ENCODE measurements around the gene SLC4A4.

SLC4A4 gene

DNA sequence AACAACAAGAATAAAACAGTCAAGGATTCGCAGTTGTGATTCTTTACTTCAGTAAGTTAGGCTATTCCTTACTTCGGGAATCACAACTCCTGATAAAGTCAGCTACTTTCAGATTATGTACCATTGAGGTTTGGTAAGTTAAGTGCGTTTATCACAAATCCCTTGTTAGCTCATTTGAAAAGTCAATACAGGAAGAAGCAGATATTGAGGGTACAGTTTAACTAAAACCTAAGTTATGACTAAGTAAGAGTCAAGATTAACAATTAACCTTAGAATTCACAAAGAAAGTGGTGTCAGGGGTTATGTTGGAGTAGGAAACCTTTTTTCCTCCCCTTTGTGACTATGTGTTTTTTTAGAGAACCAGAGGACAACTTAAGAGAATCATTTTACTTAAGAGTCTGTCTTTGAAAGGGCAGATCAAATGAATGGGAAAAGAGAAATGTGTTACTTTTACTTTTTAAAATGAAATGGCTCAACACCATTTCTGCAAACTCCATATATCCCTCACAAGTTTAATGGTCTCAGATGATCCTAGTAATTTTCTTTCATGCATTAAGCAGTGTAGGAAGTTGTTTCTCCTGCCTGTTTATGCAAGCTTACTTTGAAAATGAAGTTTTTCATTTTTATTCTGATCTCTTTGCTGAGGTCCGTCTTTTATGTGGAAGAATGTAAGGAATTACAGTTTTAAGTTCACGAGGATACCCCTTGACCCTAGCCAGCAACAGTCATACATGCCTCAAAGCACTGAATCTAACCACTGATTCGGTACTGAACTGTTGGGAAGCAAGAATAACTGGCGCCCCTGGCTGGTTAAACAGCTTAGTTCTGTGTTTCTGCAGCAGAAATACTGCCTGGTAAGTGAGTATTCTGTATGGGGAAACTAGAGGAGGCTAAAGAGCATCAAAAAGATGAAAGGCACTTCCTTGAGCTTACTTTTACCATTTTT lies 211.7 kb downstream of the SLC4A4 start:
- Mint-ChIP-seq H3K27ac (no peak overlapping the region), H3K36me3 (no peaks in the 10 kb centered on the region), H3K9me3 (no peaks in the 10 kb centered on the region), H3K4me3 (no peak overlapping the region), H3K4me1 (no peaks in the 10 kb centered on the region)
- DNase-seq (ENCODE audit: low spot score in 2 of 2) (no peak), ATAC-seq (no peak)

DNA sequence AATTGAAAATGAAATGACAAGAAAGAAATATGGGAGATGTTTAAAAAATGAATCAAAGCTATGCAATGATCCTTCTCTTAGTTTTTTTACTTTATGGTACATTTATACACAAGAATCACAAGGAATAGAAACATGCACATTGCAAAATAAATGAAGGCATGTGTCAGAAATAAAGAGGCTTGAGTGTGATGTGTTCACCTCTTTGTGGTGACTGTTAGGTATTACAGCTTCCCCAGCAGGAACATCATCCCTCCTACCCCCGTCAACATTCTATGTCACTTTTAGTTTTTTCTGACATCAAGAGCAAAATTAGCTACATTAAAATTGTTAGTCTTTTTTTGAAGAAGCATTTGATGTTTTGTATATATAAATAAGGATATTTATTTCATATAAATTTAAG lies 214.8 kb downstream of the SLC4A4 start:
- peak; percentile 50 for ATAC-seq
- Mint-ChIP-seq H3K4me1 (no peaks in the 10 kb centered on the region), H3K4me3 (no peak overlapping the region), H3K9me3 (no peaks in the 10 kb centered on the region), H3K36me3 (no peaks in the 10 kb centered on the region), H3K27ac (no peak overlapping the region)
- DNase-seq (ENCODE audit: low spot score in 2 of 2) = no peak

DNA sequence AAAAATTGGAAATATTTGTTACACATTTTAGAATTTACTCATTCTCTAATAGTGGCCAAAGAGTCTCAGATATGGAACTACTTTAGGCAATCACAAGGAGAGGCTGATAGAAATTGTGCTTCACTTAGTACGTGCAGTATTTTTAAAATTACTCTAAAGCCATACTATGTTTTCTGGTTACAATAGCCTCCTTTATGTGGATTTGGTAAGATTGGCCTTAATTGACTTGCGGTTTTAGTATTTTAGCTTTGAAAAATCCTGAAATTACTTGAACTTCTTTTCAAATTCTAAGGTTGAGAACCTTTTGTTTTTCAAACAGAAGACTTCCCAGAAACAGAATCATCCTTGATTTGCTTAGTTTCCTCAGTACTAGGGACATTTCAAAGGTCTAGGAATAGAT lies 215.2 kb downstream of the SLC4A4 start:
- no peak for ATAC-seq

DNA sequence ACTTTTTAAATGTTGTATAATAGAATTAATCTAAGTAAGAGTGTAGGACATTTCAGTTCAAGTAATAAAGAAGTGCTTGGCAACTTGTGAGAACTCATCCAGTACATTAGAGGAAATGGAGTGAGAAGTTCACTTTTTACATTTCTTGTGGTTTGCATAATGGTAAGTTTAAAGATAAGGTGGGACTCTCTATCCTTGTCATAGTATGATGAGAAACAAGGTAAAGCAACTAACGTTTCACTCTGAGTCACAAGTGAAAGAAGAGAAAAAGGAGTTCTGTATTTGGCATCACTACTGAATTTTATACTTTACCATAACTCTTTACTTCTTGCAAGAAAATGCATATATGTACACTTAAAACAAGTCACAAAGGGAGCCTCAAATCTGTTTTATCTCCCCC lies 219.4 kb downstream of the SLC4A4 start:
- no peak for DNase-seq (ENCODE audit: low spot score in 2 of 2)
- no peaks in the 10 kb centered on the region for H3K9me3 Mint-ChIP-seq
- peak; percentile 79 for ATAC-seq
- H3K36me3 Mint-ChIP-seq = no peaks in the 10 kb centered on the region
- no peaks in the 10 kb centered on the region for H3K4me1 Mint-ChIP-seq
- H3K4me3 Mint-ChIP-seq = no peak overlapping the region
- H3K27ac Mint-ChIP-seq = no peak overlapping the region

More for the DNA sequence above, 215.2 kb downstream of the SLC4A4 start:
- Mint-ChIP-seq H3K27ac (no peak overlapping the region), H3K9me3 (no peaks in the 10 kb centered on the region), H3K4me1 (no peaks in the 10 kb centered on the region), H3K4me3 (no peak overlapping the region), H3K36me3 (no peaks in the 10 kb centered on the region)
- DNase-seq (ENCODE audit: low spot score in 2 of 2) = no peak

- ATAC-seq (peak; percentile 28), DNase-seq (ENCODE audit: low spot score in 2 of 2) (no peak)
- H3K9me3 Mint-ChIP-seq = no peaks in the 10 kb centered on the region
- H3K4me1 Mint-ChIP-seq = no peaks in the 10 kb centered on the region
- no peak overlapping the region for H3K4me3 Mint-ChIP-seq
- no peak overlapping the region for H3K27ac Mint-ChIP-seq
- no peaks in the 10 kb centered on the region for H3K36me3 Mint-ChIP-seq
These were observed 221.2 kb downstream of the SLC4A4 start for GRCh38 chr4:71559957-71560571.

DNA sequence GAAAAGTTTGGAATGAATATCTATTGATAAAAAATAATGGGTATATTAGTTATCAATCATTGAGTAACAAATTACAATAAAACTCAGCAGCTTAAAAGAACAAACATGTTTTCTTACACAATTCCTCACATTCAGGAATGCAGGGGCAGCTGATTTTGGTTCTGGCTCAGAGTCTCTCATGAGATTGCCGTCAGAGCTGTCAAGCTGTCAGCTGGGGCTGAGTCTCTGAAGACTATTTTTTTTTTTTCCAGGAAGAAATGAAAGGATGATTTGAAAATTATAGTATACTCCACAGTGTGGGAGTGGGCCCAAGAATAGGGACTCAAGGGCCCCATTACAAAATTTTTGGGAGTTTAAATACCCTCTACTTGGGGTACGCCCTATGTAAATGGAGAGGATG lies 226.0 kb downstream of the SLC4A4 start:
- H3K9me3 Mint-ChIP-seq = no peaks in the 10 kb centered on the region
- H3K27ac Mint-ChIP-seq = no peak overlapping the region
- DNase-seq (ENCODE audit: low spot score in 2 of 2) (no peak), ATAC-seq (no peak)
- H3K4me3 Mint-ChIP-seq = no peak overlapping the region
- no peaks in the 10 kb centered on the region for H3K36me3 Mint-ChIP-seq
- no peaks in the 10 kb centered on the region for H3K4me1 Mint-ChIP-seq

DNA sequence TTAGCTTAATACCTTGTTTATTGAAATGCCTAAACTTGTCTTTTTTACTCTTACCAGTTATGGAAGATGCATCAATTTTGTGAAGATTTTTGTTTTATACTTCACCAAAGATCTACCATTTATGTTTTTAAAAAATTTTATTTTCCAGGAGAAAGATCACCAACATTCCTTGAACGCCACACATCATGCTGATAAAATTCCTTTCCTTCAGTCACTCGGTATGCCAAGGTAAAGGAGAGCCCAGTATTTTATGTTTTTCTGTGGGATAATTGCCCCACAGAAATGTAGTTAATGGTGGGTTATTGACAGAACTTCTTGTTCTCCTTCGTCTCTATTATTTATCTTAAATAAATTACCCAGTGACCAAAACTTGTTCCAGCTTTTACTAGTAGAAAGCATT lies 228.0 kb downstream of the SLC4A4 start:
- H3K27ac Mint-ChIP-seq = no peak overlapping the region
- no peaks in the 10 kb centered on the region for H3K9me3 Mint-ChIP-seq
- H3K36me3 Mint-ChIP-seq = no peaks in the 10 kb centered on the region
- DNase-seq (ENCODE audit: low spot score in 2 of 2) (no peak), ATAC-seq (no peak)
- no peak overlapping the region for H3K4me3 Mint-ChIP-seq
- H3K4me1 Mint-ChIP-seq = no peaks in the 10 kb centered on the region

DNA sequence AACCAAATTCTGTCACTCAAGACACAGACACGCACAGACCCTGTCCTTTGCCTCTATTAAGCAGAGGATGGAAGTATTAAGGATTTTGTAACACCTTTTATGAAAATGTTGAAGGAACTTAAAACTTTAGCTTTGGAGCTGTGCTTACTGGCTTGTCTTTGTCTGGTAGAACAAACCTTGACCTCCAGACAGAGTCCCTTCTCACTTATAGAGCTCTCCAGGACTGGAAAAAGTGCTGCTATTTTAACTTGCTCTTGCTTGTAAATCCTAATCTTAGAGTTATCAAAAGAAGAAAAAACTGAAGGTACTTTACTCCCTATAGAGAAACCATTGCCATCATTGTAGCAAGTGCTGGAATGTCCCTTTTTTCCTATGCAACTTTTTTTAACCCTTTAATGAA lies 229.3 kb downstream of the SLC4A4 start:
- no peaks in the 10 kb centered on the region for H3K9me3 Mint-ChIP-seq
- H3K36me3 Mint-ChIP-seq = no peaks in the 10 kb centered on the region
- no peak overlapping the region for H3K4me3 Mint-ChIP-seq
- H3K27ac Mint-ChIP-seq = no peak overlapping the region
- DNase-seq (ENCODE audit: low spot score in 2 of 2) (no peak), ATAC-seq (no peak)
- H3K4me1 Mint-ChIP-seq = no peaks in the 10 kb centered on the region

DNA sequence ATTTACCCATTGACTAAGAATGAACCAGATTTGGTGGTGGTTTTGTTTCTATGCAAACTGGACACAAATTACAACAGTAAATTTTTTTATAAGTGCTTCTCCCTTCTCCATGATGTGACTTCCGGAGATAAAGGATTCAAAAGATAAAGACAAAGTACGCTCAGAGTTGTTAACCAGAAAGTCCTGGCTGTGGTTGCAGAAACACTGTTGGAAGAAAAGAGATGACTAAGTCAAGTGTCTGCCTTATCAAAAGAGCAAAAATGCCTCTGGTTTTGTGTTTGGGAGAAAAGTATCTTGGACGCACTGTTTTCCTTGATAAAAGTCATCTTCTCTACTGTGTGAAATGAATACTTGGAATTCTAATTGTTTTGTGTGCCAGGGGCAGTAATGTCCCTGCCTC lies 231.7 kb downstream of the SLC4A4 start:
- Mint-ChIP-seq H3K27ac (no peak overlapping the region), H3K4me1 (no peaks in the 10 kb centered on the region), H3K4me3 (no peak overlapping the region), H3K36me3 (no peaks in the 10 kb centered on the region), H3K9me3 (no peaks in the 10 kb centered on the region)
- DNase-seq (ENCODE audit: low spot score in 2 of 2) = no peak
- ATAC-seq = no peak

DNA sequence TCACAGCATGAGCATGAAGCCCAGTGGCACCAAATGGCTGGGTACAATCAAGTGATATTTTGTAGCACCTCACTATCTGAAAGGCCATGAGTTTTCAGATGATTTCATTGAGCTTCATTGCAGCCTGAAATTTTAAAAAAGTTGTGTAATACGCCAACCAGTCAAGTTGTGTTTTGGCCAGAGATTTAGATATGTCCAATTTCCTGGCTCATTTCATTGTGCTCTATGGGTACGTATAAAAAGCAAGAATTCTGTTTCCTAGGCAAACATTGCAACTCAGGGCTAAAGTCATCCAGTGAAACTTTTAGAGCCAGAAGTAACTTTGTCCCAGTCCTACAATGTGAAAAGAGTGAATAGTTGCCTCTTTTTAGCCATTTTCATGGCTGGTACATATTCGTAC lies 232.5 kb downstream of the SLC4A4 start:
- Mint-ChIP-seq H3K9me3 (no peaks in the 10 kb centered on the region), H3K4me3 (no peak overlapping the region), H3K27ac (no peak overlapping the region), H3K4me1 (no peaks in the 10 kb centered on the region), H3K36me3 (no peaks in the 10 kb centered on the region)
- DNase-seq (ENCODE audit: low spot score in 2 of 2) = no peak
- no peak for ATAC-seq

- Mint-ChIP-seq H3K9me3 (peaks cover 6% of the 10 kb centered on the region), H3K36me3 (no peaks in the 10 kb centered on the region), H3K4me1 (no peaks in the 10 kb centered on the region)
These were observed 245.2 kb downstream of the SLC4A4 start for GRCh38 chr4:71583971-71584370.

GRCh38 chr4:71584585-71584984 lies 245.8 kb downstream of the SLC4A4 start:
- peaks cover 9% of the 10 kb centered on the region for H3K9me3 Mint-ChIP-seq
- no peak for ATAC-seq
- H3K4me1 Mint-ChIP-seq = no peaks in the 10 kb centered on the region
- DNase-seq (ENCODE audit: low spot score in 2 of 2) = no peak
- H3K27ac Mint-ChIP-seq = no peak overlapping the region
- H3K4me3 Mint-ChIP-seq = no peak overlapping the region
- H3K36me3 Mint-ChIP-seq = no peaks in the 10 kb centered on the region

More at GRCh38 chr4:71583971-71584370, 245.2 kb downstream of the SLC4A4 start:
- DNase-seq (ENCODE audit: low spot score in 2 of 2) = no peak
- no peak for ATAC-seq
- H3K27ac Mint-ChIP-seq = no peak overlapping the region
- no peak overlapping the region for H3K4me3 Mint-ChIP-seq

- Mint-ChIP-seq H3K4me3 (no peak overlapping the region), H3K4me1 (no peaks in the 10 kb centered on the region), H3K27ac (no peak overlapping the region), H3K9me3 (peaks cover 6% of the 10 kb centered on the region), H3K36me3 (no peaks in the 10 kb centered on the region)
- ATAC-seq = no peak
- no peak for DNase-seq (ENCODE audit: low spot score in 2 of 2)
These were observed 247.4 kb downstream of the SLC4A4 start for GRCh38 chr4:71586087-71586763.

GRCh38 chr4:71587995-71588394 lies 249.2 kb downstream of the SLC4A4 start:
- H3K4me1 Mint-ChIP-seq = no peaks in the 10 kb centered on the region
- H3K36me3 Mint-ChIP-seq = no peaks in the 10 kb centered on the region
- H3K27ac Mint-ChIP-seq = no peak overlapping the region
- DNase-seq (ENCODE audit: low spot score in 2 of 2) (no peak), ATAC-seq (no peak)
- no peak overlapping the region for H3K4me3 Mint-ChIP-seq
- peaks cover 6% of the 10 kb centered on the region for H3K9me3 Mint-ChIP-seq

- H3K4me1 Mint-ChIP-seq = no peaks in the 10 kb centered on the region
- H3K4me3 Mint-ChIP-seq = no peak overlapping the region
- no peak for ATAC-seq
- H3K36me3 Mint-ChIP-seq = no peaks in the 10 kb centered on the region
- no peak overlapping the region for H3K27ac Mint-ChIP-seq
- DNase-seq (ENCODE audit: low spot score in 2 of 2) = no peak
- peaks cover 3% of the 10 kb centered on the region for H3K9me3 Mint-ChIP-seq
These were observed 254.0 kb downstream of the SLC4A4 start for GRCh38 chr4:71592793-71593192.

- ATAC-seq (no peak), DNase-seq (ENCODE audit: low spot score in 2 of 2) (no peak)
- Mint-ChIP-seq H3K9me3 (peaks cover 3% of the 10 kb centered on the region), H3K27ac (no peak overlapping the region), H3K36me3 (no peaks in the 10 kb centered on the region), H3K4me1 (no peaks in the 10 kb centered on the region), H3K4me3 (no peak overlapping the region)
These were observed 254.5 kb downstream of the SLC4A4 start for GRCh38 chr4:71593311-71593710.
